CD14-positive monocyte (primary cell): ENCODE measurements around the gene GRIK4. TPM values are rescaled to one million over a fixed set of nuclear protein-coding genes. Genes with fewer than 3 reads are reported as not detected.
A peak's percentile ranks its signal among the peaks of the same experiment; 100 is the strongest.

ENCODE experiments used
- DNase-seq, 3 donors: peaks; one replicate each; pipeline ENCODE4 v3.0.0-alpha.2; 2011 to 2022
- H2AFZ ChIP-seq: 2 replicates; pipeline ENCODE4 v1.6.0; 2012; ENCODE audit warnings: mild to moderate bottlenecking, low read depth, low read length, inconsistent platforms; ENCODE audit not compliant: insufficient read depth, poor library complexity, severe bottlenecking
- H3K27ac ChIP-seq, 2 donors: 1 replicate in 1 of 2; 2 replicates in 1 of 2; pipeline ENCODE4 v1.5.1; 2012 to 2013; ENCODE audit warnings: low read length in 2 of 2, control low read depth in 1 of 2, inconsistent platforms in 1 of 2, low read depth in 1 of 2, mild to moderate bottlenecking in 1 of 2
- H3K27me3 ChIP-seq, 2 donors: one replicate each; pipeline versions ENCODE4 v1.6.0 to v1.6.1; 2011 to 2013; ENCODE audit warnings: low read length in 2 of 2; ENCODE audit not compliant: control insufficient read depth in 2 of 2, insufficient read depth in 2 of 2
- H3K36me3 ChIP-seq, 2 donors: replicated peaks in 1 of 2; 1 replicate in 1 of 2; 2 replicates in 1 of 2; pipeline versions ENCODE4 v1.5.1 to v1.6.1; 2012 to 2013; ENCODE audit warnings: low read length in 2 of 2, control low read depth in 1 of 2, inconsistent platforms in 1 of 2, mild to moderate bottlenecking in 1 of 2; ENCODE audit not compliant: insufficient read depth in 2 of 2, control insufficient read depth in 1 of 2
- H3K4me1 ChIP-seq, 2 donors: 1 replicate in 1 of 2; 2 replicates in 1 of 2; pipeline versions ENCODE4 v1.5.1 to v1.6.1; 2012 to 2013; ENCODE audit warnings: low read length in 2 of 2, control low read depth in 1 of 2, inconsistent platforms in 1 of 2, mild to moderate bottlenecking in 1 of 2, moderate library complexity in 1 of 2; ENCODE audit not compliant: insufficient read depth in 2 of 2, control insufficient read depth in 1 of 2
- H3K4me2 ChIP-seq: replicated peaks from 2 replicates; pipeline ENCODE3; 2012; ENCODE audit warnings: low read length, moderate library complexity, mild to moderate bottlenecking; ENCODE audit not compliant: poor library complexity, severe bottlenecking; ENCODE audit errors: extremely low read depth
- H3K4me3 ChIP-seq, 3 experiments: fragments of 200-600 bp in 1 of 3; sonication (generic) in 1 of 3; replicated peaks in 1 of 3; 1 replicate in 2 of 3; 2 replicates in 1 of 3; pipeline ENCODE4 v1.5.1; 2011 to 2013; ENCODE audit warnings: low read length in 3 of 3, mild to moderate bottlenecking in 3 of 3, control low read depth in 2 of 3, low read depth in 2 of 3, inconsistent platforms in 1 of 3, moderate library complexity in 1 of 3
- H3K79me2 ChIP-seq: 2 replicates; pipeline ENCODE4 v1.6.0; 2012; ENCODE audit warnings: mild to moderate bottlenecking, control low read depth, inconsistent platforms, low read length, moderate library complexity; ENCODE audit not compliant: insufficient read depth
- H3K9ac ChIP-seq: 2 replicates; pipeline ENCODE4 v1.6.0; 2017; ENCODE audit warnings: low read length, mild to moderate bottlenecking; ENCODE audit not compliant: insufficient read depth, poor library complexity, severe bottlenecking
- H3K9me3 ChIP-seq, 2 donors: replicated peaks in 1 of 2; 1 replicate in 1 of 2; 2 replicates in 1 of 2; pipeline versions ENCODE4 v1.5.1 to v1.6.1; 2012 to 2013; ENCODE audit warnings: low read length in 2 of 2, control low read depth in 1 of 2; ENCODE audit not compliant: control insufficient read depth in 1 of 2, insufficient read depth in 1 of 2
- H4K20me1 ChIP-seq: 2 replicates; pipeline ENCODE4 v1.6.0; 2012; ENCODE audit warnings: mild to moderate bottlenecking, low read length, control low read depth, moderate library complexity; ENCODE audit not compliant: insufficient read depth
- H3K27ac Mint-ChIP-seq, 7 donors: one replicate each; pipeline ENCODE4 v1.8.0; 2020; ENCODE audit warnings: mild to moderate bottlenecking in 7 of 7, mixed read lengths in 7 of 7, moderate library complexity in 6 of 7, inconsistent platforms in 2 of 7
- H3K27me3 Mint-ChIP-seq, 3 donors: one replicate each; pipeline ENCODE4 v1.8.0; 2021 to 2022; ENCODE audit warnings: low read depth in 3 of 3, mild to moderate bottlenecking in 3 of 3, mixed read lengths in 3 of 3, moderate library complexity in 3 of 3, inconsistent platforms in 1 of 3
- H3K36me3 Mint-ChIP-seq, 2 donors: one replicate each; pipeline ENCODE4 v1.8.0; 2020; ENCODE audit warnings: mixed read lengths in 2 of 2, inconsistent platforms in 1 of 2, mild to moderate bottlenecking in 1 of 2
- H3K4me1 Mint-ChIP-seq: one replicate; pipeline ENCODE4 v1.8.0; 2020; ENCODE audit warnings: mild to moderate bottlenecking, mixed read lengths
- H3K4me3 Mint-ChIP-seq, 2 donors: one replicate each; pipeline ENCODE4 v1.8.0; 2020; ENCODE audit warnings: mild to moderate bottlenecking in 2 of 2, mixed read lengths in 2 of 2, moderate library complexity in 1 of 2
- H3K9me3 Mint-ChIP-seq, 7 donors: one replicate each; pipeline ENCODE4 v1.8.0; 2020 to 2022; ENCODE audit warnings: mixed read lengths in 7 of 7, mild to moderate bottlenecking in 6 of 7, moderate library complexity in 6 of 7, inconsistent platforms in 2 of 7
- WGBS: methylation state at CpG from one replicate; pipeline ENCODE4 v1.1.5; 2013; ENCODE audit warnings: missing lambda C conversion rate; ENCODE audit not compliant: insufficient coverage; 5-methylcytosine and 5-hydroxymethylcytosine counted together
- intact Hi-C, 2 donors: fragments of 100-400 bp; cut with micrococcal nuclease; formaldehyde crosslinking; loops; one replicate each; pipeline versions ENCODE4 v1.15.0 to v1.15.1; 2023
- polyA plus RNA-seq, 3 donors: library from polyadenylated mRNA; depleted of rRNA in 1 of 3; unstranded in 2 of 3; stranded (reverse) in 1 of 3; fragments of 300-500 nt in 2 of 3; fragments of >200 nt in 1 of 3; fragmentation: Illumina TruSeq in 2 of 3; gene quantifications; 1 replicate in 2 of 3; 2 replicates in 1 of 3; pipeline ENCODE4 v1.2.3, GENCODE V29; 2012 to 2021
- TF ChIP-seq, protein P1 (sequence below): fragments of 200-600 bp; IDR thresholded peaks from one replicate; pipeline ENCODE4 v1.8.0; 2022; ENCODE audit warnings: antibody characterized with exemption, mild to moderate bottlenecking

Gene GRIK4
- polyA plus RNA-seq, 3 donors, result not detected

DNA sequence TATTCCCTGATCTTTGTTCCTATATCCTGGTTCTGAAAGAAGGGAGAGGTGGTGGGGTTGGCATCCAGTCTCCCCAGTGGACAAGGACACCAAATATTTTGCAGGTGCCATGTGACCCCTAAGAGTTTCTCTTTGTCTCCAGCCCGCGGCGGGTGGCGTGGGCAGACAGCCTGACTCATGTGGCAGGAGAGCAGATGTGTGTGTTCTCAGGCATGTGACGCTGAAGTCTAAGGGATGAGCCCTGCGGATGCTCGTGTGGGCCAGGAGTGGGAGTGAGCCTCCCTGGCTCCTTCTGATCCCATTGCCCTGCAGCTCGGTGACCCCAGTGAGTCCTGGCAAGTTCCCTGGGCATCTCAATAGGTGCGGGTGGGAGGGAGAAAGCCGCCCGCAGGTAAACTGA, 417.5 kb downstream of the GRIK4 start:
- WGBS, result 92% methylated on average over 11 of the region's 11 CpGs
- Histone ChIP-seq H3K4me1 (no peaks in the 10 kb centered on the region), H3K4me2 (no peak overlapping the region), H3K27ac (no peak overlapping the region), H3K9me3 (no peaks in the 10 kb centered on the region), H2AFZ (no peak overlapping the region), H3K9ac (no peak overlapping the region), H4K20me1 (no peaks in the 10 kb centered on the region), H3K79me2 (no peaks in the 10 kb centered on the region), H3K27me3 (no peaks in the 10 kb centered on the region), H3K4me3 (no peak overlapping the region), H3K36me3 (no peaks in the 10 kb centered on the region)
- Mint-ChIP-seq H3K36me3 (no peaks in the 10 kb centered on the region), H3K9me3 (no peaks in the 10 kb centered on the region), H3K27ac (no peak overlapping the region), H3K4me1 (no peaks in the 10 kb centered on the region), H3K27me3 (peaks cover 2 to 5% (median 4%) of the 10 kb centered on the region in 3 donors), H3K4me3 (no peak overlapping the region)
- intact Hi-C loops, result no loop called here
- no peak for DNase-seq
- TF ChIP-seq, protein P1, sequence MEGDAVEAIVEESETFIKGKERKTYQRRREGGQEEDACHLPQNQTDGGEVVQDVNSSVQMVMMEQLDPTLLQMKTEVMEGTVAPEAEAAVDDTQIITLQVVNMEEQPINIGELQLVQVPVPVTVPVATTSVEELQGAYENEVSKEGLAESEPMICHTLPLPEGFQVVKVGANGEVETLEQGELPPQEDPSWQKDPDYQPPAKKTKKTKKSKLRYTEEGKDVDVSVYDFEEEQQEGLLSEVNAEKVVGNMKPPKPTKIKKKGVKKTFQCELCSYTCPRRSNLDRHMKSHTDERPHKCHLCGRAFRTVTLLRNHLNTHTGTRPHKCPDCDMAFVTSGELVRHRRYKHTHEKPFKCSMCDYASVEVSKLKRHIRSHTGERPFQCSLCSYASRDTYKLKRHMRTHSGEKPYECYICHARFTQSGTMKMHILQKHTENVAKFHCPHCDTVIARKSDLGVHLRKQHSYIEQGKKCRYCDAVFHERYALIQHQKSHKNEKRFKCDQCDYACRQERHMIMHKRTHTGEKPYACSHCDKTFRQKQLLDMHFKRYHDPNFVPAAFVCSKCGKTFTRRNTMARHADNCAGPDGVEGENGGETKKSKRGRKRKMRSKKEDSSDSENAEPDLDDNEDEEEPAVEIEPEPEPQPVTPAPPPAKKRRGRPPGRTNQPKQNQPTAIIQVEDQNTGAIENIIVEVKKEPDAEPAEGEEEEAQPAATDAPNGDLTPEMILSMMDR, result no peak

DNA sequence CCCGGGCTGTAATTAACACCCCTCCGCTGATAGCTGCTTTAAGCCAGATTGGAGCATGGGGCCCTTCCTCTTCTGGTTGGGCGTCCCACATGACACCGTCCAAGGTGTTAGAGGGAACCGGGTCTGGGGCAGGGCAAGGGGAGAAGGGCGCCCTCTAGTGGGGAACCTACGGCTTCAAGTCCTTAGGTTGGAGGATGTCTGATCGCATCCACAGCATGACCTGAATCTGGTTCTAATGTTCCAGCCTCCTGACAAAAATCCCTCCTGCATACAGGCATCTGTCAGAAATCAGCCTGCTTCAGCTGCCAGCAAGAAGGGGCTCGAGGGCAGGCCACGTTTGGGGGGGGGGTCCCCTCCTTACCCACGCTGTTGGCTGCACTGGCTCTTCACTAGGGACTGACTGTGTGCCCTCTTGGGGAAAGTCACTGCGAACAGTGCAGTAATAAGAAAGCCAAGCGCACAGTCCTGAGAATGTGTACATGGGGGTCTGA, 418.2 kb downstream of the GRIK4 start:
- Histone ChIP-seq H3K36me3 (no peaks in the 10 kb centered on the region), H3K4me2 (no peak overlapping the region), H3K9ac (no peak overlapping the region), H3K4me3 (no peak overlapping the region), H3K79me2 (no peaks in the 10 kb centered on the region), H3K27me3 (no peaks in the 10 kb centered on the region), H3K27ac (no peak overlapping the region), H3K9me3 (no peaks in the 10 kb centered on the region), H4K20me1 (no peaks in the 10 kb centered on the region), H2AFZ (no peak overlapping the region), H3K4me1 (no peaks in the 10 kb centered on the region)
- peak; percentile 22 to 48 (median 28) for DNase-seq
- TF ChIP-seq, protein P1, result peak; percentile 85
- no peaks in the 10 kb centered on the region for H3K4me1 Mint-ChIP-seq
- no peak overlapping the region for H3K4me3 Mint-ChIP-seq
- peaks cover 2 to 8% (median 4%) of the 10 kb centered on the region in 3 donors for H3K27me3 Mint-ChIP-seq
- no peak overlapping the region for H3K27ac Mint-ChIP-seq
- no peaks in the 10 kb centered on the region for H3K9me3 Mint-ChIP-seq
- H3K36me3 Mint-ChIP-seq, result no peaks in the 10 kb centered on the region
- intact Hi-C loops, result no loop called here
- WGBS, result 38% methylated on average over 8 of the region's 13 CpGs
